ENCODE data around the gene VPS45.

The VPS45 gene

GRCh38 chr1:150094734-150095265, 27.2 kb downstream of the VPS45 start:
- peak overlapping the region; percentile 72; the same call in 1 of the 2 replicates for H3K27ac ChIP-seq
- no peaks in the 10 kb centered on the region for H3K9me3 ChIP-seq (ENCODE audit: low read depth, low read length)
- TF ChIP-seq FOXP2 (optimal IDR thresholded peaks at IDR 0.05; ENCODE audit: control extremely low read depth, extremely low read length, insufficient read depth) (peak; percentile 99), EZH2 (IDR thresholded peaks at IDR 0.05) (no peak), POLR2AphosphoS5 (IDR thresholded peaks at IDR 0.05; ENCODE audit: borderline replicate concordance, low read depth, low read length) (peak; percentile 42; the same call in 1 of the 2 replicates)
- peaks cover 53% of the 10 kb centered on the region for H3K36me3 ChIP-seq (ENCODE audit: insufficient read depth, low read length)
- peak; percentile 72 for DNase-seq (ENCODE audit: low read depth, low spot score)
- peak overlapping the region; percentile 45 for H3K4me3 ChIP-seq
- H3K9ac ChIP-seq (ENCODE audit: insufficient read length) = no peak overlapping the region

GRCh38 chr1:150102986-150103385, 35.4 kb downstream of the VPS45 start:
- no peak overlapping the region for H3K9ac ChIP-seq (ENCODE audit: insufficient read length)
- peaks cover 56% of the 10 kb centered on the region for H3K36me3 ChIP-seq (ENCODE audit: insufficient read depth, low read length)
- H3K4me3 ChIP-seq = no peak overlapping the region
- TF ChIP-seq EZH2 (IDR thresholded peaks at IDR 0.05) (no peak), FOXP2 (optimal IDR thresholded peaks at IDR 0.05; ENCODE audit: control extremely low read depth, extremely low read length, insufficient read depth) (no peak)
- 0 out of 2 replicates have a peak, but pooled peaks cover 5% of the 10 kb centered on the region for H3K9me3 ChIP-seq (ENCODE audit: low read depth, low read length)
- no peak overlapping the region for H3K27ac ChIP-seq
- no peak for DNase-seq (ENCODE audit: low read depth, low spot score)

- 0 out of 2 replicates have a peak overlapping the region, but pooled peaks have one; percentile 11 for H3K27ac ChIP-seq
- no peak overlapping the region for H3K9ac ChIP-seq (ENCODE audit: insufficient read length)
These were observed 38.8 kb downstream of the VPS45 start for GRCh38 chr1:150106341-150106740.

GRCh38 chr1:150109586-150109985, 42.0 kb downstream of the VPS45 start:
- Histone ChIP-seq H3K9ac (ENCODE audit: insufficient read length) (peak overlapping the region; percentile 16), H3K27ac (peak overlapping the region; percentile 89), H3K4me3 (peak overlapping the region; percentile 42), H3K9me3 (ENCODE audit: low read depth, low read length) (0 out of 2 replicates have a peak, but pooled peaks cover 5% of the 10 kb centered on the region), H3K36me3 (ENCODE audit: insufficient read depth, low read length) (peaks cover 43% of the 10 kb centered on the region)
- TF ChIP-seq EZH2 (IDR thresholded peaks at IDR 0.05) = no peak
- no peak for TF ChIP-seq FOXP2 (optimal IDR thresholded peaks at IDR 0.05; ENCODE audit: control extremely low read depth, extremely low read length, insufficient read depth)
- TF ChIP-seq POLR2AphosphoS5 (IDR thresholded peaks at IDR 0.05; ENCODE audit: borderline replicate concordance, low read depth, low read length) = no peak
- no peak for DNase-seq (ENCODE audit: low read depth, low spot score)

More at GRCh38 chr1:150106341-150106740, 38.8 kb downstream of the VPS45 start:
- peaks cover 34% of the 10 kb centered on the region for H3K36me3 ChIP-seq (ENCODE audit: insufficient read depth, low read length)
- H3K4me3 ChIP-seq = no peak overlapping the region
- H3K9me3 ChIP-seq (ENCODE audit: low read depth, low read length) = 0 out of 2 replicates have a peak, but pooled peaks cover 5% of the 10 kb centered on the region
- no peak for DNase-seq (ENCODE audit: low read depth, low spot score)
- TF ChIP-seq EZH2 (IDR thresholded peaks at IDR 0.05) = no peak

- Histone ChIP-seq H3K27ac (peak overlapping the region; percentile 89), H3K9me3 (ENCODE audit: low read depth, low read length) (0 out of 2 replicates have a peak, but pooled peaks cover 5% of the 10 kb centered on the region), H3K9ac (ENCODE audit: insufficient read length) (peak overlapping the region; percentile 16), H3K36me3 (ENCODE audit: insufficient read depth, low read length) (peaks cover 45% of the 10 kb centered on the region), H3K4me3 (peak overlapping the region; percentile 42)
- TF ChIP-seq EZH2 (IDR thresholded peaks at IDR 0.05) = no peak
- no peak for TF ChIP-seq POLR2AphosphoS5 (IDR thresholded peaks at IDR 0.05; ENCODE audit: borderline replicate concordance, low read depth, low read length)
- no peak for TF ChIP-seq FOXP2 (optimal IDR thresholded peaks at IDR 0.05; ENCODE audit: control extremely low read depth, extremely low read length, insufficient read depth)
- no peak for DNase-seq (ENCODE audit: low read depth, low spot score)
These were observed 42.5 kb downstream of the VPS45 start for GRCh38 chr1:150110116-150110515.

GRCh38 chr1:150111670-150112069, 44.1 kb downstream of the VPS45 start:
- Histone ChIP-seq H3K9me3 (ENCODE audit: low read depth, low read length) (no peaks in the 10 kb centered on the region), H3K9ac (ENCODE audit: insufficient read length) (no peak overlapping the region), H3K4me3 (no peak overlapping the region), H3K27ac (no peak overlapping the region), H3K36me3 (ENCODE audit: insufficient read depth, low read length) (peaks cover 43% of the 10 kb centered on the region)
- DNase-seq (ENCODE audit: low read depth, low spot score) = no peak
- TF ChIP-seq POLR2AphosphoS5 (IDR thresholded peaks at IDR 0.05; ENCODE audit: borderline replicate concordance, low read depth, low read length) (no peak), EZH2 (IDR thresholded peaks at IDR 0.05) (no peak), FOXP2 (optimal IDR thresholded peaks at IDR 0.05; ENCODE audit: control extremely low read depth, extremely low read length, insufficient read depth) (no peak)

- no peak for TF ChIP-seq EZH2 (IDR thresholded peaks at IDR 0.05)
- TF ChIP-seq FOXP2 (optimal IDR thresholded peaks at IDR 0.05; ENCODE audit: control extremely low read depth, extremely low read length, insufficient read depth) = no peak
- TF ChIP-seq POLR2AphosphoS5 (IDR thresholded peaks at IDR 0.05; ENCODE audit: borderline replicate concordance, low read depth, low read length) = no peak
- Histone ChIP-seq H3K4me3 (no peak overlapping the region), H3K9ac (ENCODE audit: insufficient read length) (no peak overlapping the region), H3K27ac (no peak overlapping the region), H3K36me3 (ENCODE audit: insufficient read depth, low read length) (peaks cover 43% of the 10 kb centered on the region), H3K9me3 (ENCODE audit: low read depth, low read length) (no peaks in the 10 kb centered on the region)
- DNase-seq (ENCODE audit: low read depth, low spot score) = no peak
These were observed 47.5 kb downstream of the VPS45 start for GRCh38 chr1:150115121-150115520.

- DNase-seq (ENCODE audit: low read depth, low spot score) = no peak
- no peak overlapping the region for H3K27ac ChIP-seq
These were observed 51.1 kb downstream of the VPS45 start for GRCh38 chr1:150118716-150119115.

More at GRCh38 chr1:150118716-150119115, 51.1 kb downstream of the VPS45 start:
- no peak for TF ChIP-seq EZH2 (IDR thresholded peaks at IDR 0.05)
- TF ChIP-seq FOXP2 (optimal IDR thresholded peaks at IDR 0.05; ENCODE audit: control extremely low read depth, extremely low read length, insufficient read depth) = no peak
- no peak for TF ChIP-seq POLR2AphosphoS5 (IDR thresholded peaks at IDR 0.05; ENCODE audit: borderline replicate concordance, low read depth, low read length)
- Histone ChIP-seq H3K9ac (ENCODE audit: insufficient read length) (no peak overlapping the region), H3K36me3 (ENCODE audit: insufficient read depth, low read length) (peaks cover 23% of the 10 kb centered on the region), H3K9me3 (ENCODE audit: low read depth, low read length) (no peaks in the 10 kb centered on the region), H3K4me3 (no peak overlapping the region)

Data from SK-N-MC (cell line).